Inflammatory macrophage treated with lipopolysaccharide for 1 hour (primary cell): ENCODE results near the gene MTMR10.

Source experiments
- DNase-seq, 2 donors: peaks; one replicate each; pipeline ENCODE4 v3.0.0-alpha.2; 2020 to 2022

Gene MTMR10

GRCh38 chr15:30917013-30917412 is 74.4 kb downstream of the MTMR10 start:
- DNase-seq: no peak

- DNase-seq: no peak
These were observed 77.7 kb downstream of the MTMR10 start for GRCh38 chr15:30913761-30914160.

- DNase-seq: no peak
These were observed 85.1 kb downstream of the MTMR10 start for GRCh38 chr15:30906366-30906765.

- no peak for DNase-seq
These were observed 85.6 kb downstream of the MTMR10 start for GRCh38 chr15:30905821-30906220.

GRCh38 chr15:30904812-30905211 is 86.6 kb downstream of the MTMR10 start:
- DNase-seq: no peak

DNA sequence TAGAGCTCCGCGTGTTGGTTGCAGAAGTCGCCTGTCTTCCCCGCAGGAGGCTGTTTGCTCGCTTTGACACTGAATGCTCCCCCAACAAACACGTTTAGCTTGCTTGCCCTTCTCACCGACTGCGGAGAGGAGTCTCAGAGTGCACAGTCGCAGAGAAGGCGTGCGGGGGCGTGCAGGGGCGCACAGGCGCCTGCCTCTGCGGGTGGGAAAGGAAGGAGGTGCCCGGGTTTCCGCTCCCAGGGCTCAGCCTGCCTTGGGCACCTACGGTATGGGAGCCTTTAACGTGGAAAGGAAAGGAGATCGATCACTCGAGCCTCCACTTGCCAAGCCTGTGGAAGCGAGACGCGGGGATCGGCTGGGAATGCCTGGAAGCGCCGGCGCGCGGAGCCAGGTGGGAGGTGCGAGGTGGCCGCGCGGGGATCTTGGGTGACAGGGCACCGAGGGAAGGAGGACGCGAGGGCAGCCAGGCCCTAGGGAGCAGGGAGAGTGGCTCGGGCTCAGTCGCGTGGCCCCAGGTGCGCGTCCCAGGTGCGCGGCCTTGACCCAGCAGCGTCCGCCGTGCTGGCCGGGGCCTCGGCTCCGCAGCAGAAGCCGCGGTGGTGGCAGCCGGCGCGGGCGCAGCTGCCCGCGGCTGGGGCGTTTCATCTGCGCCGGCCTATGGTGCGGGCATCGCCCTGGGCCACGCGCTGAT is 87.8 kb downstream of the MTMR10 start, which contains the start of gene FAN1:
Gene FAN1 (plus strand): TSS at position 419 of the 691 bp plus-strand sequence. CDS start 749 bp downstream, outside the sequence.
- peak; percentile 72 to 75 for DNase-seq

- DNase-seq: no peak
These were observed 89.5 kb downstream of the MTMR10 start for GRCh38 chr15:30901889-30902288.

DNA sequence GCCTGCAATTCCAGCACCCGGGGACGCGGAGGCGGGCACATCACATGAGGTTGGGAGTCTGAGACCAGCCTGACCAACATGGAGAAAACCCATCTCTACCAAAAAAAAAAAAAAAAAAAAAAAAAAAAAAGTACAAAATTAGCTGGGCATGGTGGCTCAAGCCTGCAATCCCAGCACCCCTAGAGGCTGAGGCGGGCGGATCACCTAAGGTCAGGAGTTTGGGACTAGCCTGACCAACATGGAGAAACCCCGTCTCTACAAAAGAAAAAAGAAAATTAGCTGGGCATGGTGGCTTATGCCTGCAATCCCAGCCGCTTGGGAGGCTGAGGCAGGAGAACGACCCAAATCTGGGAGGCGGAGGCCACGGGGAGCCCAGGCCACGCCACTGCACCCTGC is 95.2 kb downstream of the MTMR10 start:
- no peak for DNase-seq

DNA sequence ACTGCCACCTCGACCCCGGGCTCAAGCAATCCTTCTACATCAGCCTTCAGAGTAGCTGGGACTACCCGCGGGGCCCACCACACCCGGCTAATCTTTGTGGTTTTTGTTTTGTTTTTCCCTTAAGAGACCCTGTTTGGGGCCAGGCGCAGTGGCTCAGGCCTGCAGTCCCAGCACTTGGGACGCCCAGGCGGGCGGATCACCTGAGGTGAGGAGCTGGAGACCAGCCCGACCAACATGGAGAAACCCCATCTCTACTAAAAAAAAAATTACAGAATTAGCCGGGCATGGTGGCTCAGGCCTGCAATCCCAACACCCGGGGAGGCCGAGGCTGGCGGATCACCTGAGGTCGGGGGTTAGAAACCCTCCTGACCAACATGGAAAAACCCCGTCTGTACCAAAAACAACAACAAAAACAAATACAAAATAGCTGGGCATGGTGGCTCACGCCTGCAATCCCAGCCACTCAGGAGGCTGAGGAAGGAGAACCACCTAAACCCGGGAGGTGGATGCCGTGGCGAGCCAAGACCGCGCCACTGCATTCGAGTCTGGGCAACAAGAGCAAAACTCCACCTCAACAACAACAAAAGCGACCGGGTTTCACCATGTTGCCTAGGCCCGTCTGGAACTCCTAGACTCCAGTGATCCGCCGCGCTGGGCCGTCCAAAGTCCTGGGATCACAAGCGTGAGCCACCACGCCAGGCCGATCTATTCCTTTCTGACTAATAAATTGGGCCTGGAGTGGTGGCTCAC is 95.8 kb downstream of the MTMR10 start:
- no peak for DNase-seq

- DNase-seq: no peak
These were observed 102.2 kb downstream of the MTMR10 start for GRCh38 chr15:30889196-30889595.
